Chondrocyte (in vitro differentiated cells): Measurements from ENCODE around the gene PRSS33. TPM values are rescaled to one million over a fixed set of nuclear protein-coding genes. Genes with fewer than 3 reads are reported as not detected.

Experiments used
- DNase-seq: peaks from one replicate; pipeline ENCODE4 v3.0.0; 2021; ENCODE audit warnings: mixed read lengths, low spot score
- H3K27ac Mint-ChIP-seq: one replicate; pipeline ENCODE4 v1.8.0; 2021; ENCODE audit warnings: mild to moderate bottlenecking, moderate library complexity, mixed read lengths; ENCODE audit not compliant: unreplicated experiment
- H3K27me3 Mint-ChIP-seq: 2 replicates; pipeline ENCODE4 v1.8.0; 2021; ENCODE audit warnings: low read depth, mixed read lengths
- H3K36me3 Mint-ChIP-seq: 2 replicates; pipeline ENCODE4 v1.8.0; 2021; ENCODE audit warnings: low read depth, mixed read lengths
- H3K4me1 Mint-ChIP-seq: 2 replicates; pipeline ENCODE4 v1.8.0; 2021; ENCODE audit warnings: low read depth, mild to moderate bottlenecking, mixed read lengths
- H3K4me3 Mint-ChIP-seq: one replicate; pipeline ENCODE4 v1.8.0; 2021; ENCODE audit warnings: mild to moderate bottlenecking, moderate library complexity, mixed read lengths; ENCODE audit not compliant: unreplicated experiment
- H3K9me3 Mint-ChIP-seq: 2 replicates; pipeline ENCODE4 v1.8.0; 2021; ENCODE audit warnings: low read depth, mixed read lengths
- total RNA-seq: library from RNA; stranded (reverse); gene quantifications from 3 replicates; pipeline ENCODE4 v1.2.1, GENCODE V29; 2021
- TF ChIP-seq, protein P1 (sequence below): fragments of 200-600 bp; sonication (generic); IDR thresholded peaks from 2 replicates; pipeline ENCODE4 v1.5.0; 2021; ENCODE audit warnings: antibody characterized with exemption, mild to moderate bottlenecking, moderate library complexity

PRSS33 gene
- total RNA-seq, 1 donor from 2014 or later = not detected

DNA sequence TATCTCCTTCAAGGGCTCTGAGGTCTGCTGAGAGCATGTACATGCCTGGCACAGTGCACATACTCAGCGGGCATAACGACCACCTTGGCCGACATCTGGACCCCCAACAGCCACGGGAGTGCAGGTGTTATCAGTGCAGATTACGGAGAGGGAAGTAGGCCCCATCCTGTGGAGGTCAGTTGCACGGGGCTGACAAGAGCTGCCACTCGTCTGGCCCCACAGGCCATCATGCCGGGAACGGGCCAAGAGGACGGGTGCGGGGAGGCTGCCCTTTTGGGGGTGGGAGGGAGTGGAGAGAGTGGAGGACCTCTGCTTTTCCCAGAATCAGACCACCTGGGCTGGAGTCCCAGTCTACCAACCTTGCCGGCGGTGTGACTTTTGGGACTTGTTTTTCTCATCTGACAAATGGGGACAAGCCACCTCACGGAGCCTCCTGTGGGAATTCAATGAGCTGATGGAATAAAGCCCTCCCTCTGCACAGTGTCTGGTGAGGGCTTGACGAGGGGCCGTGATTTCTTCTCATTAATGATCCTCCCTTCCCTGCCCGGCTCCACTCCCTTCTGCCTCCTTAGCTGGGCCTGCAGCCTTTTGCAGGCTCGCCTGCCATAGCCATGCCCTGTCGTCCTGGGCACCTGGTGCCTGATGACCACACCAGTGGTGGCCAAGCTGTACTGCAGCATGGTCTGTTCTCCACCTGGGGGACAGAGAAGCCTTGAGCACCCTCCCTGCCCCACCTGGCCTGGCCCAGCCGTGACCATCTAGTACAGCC is 4.6 kb downstream of the PRSS33 start:
- peaks cover 3% of the 10 kb centered on the region for H3K27me3 Mint-ChIP-seq
- H3K9me3 Mint-ChIP-seq = no peaks in the 10 kb centered on the region
- no peaks in the 10 kb centered on the region for H3K36me3 Mint-ChIP-seq
- peak; percentile 82 for DNase-seq
- H3K27ac Mint-ChIP-seq = no peak overlapping the region
- TF ChIP-seq, protein P1, sequence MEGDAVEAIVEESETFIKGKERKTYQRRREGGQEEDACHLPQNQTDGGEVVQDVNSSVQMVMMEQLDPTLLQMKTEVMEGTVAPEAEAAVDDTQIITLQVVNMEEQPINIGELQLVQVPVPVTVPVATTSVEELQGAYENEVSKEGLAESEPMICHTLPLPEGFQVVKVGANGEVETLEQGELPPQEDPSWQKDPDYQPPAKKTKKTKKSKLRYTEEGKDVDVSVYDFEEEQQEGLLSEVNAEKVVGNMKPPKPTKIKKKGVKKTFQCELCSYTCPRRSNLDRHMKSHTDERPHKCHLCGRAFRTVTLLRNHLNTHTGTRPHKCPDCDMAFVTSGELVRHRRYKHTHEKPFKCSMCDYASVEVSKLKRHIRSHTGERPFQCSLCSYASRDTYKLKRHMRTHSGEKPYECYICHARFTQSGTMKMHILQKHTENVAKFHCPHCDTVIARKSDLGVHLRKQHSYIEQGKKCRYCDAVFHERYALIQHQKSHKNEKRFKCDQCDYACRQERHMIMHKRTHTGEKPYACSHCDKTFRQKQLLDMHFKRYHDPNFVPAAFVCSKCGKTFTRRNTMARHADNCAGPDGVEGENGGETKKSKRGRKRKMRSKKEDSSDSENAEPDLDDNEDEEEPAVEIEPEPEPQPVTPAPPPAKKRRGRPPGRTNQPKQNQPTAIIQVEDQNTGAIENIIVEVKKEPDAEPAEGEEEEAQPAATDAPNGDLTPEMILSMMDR = no peak
- H3K4me1 Mint-ChIP-seq = peaks cover 10% of the 10 kb centered on the region
- no peak overlapping the region for H3K4me3 Mint-ChIP-seq

DNA sequence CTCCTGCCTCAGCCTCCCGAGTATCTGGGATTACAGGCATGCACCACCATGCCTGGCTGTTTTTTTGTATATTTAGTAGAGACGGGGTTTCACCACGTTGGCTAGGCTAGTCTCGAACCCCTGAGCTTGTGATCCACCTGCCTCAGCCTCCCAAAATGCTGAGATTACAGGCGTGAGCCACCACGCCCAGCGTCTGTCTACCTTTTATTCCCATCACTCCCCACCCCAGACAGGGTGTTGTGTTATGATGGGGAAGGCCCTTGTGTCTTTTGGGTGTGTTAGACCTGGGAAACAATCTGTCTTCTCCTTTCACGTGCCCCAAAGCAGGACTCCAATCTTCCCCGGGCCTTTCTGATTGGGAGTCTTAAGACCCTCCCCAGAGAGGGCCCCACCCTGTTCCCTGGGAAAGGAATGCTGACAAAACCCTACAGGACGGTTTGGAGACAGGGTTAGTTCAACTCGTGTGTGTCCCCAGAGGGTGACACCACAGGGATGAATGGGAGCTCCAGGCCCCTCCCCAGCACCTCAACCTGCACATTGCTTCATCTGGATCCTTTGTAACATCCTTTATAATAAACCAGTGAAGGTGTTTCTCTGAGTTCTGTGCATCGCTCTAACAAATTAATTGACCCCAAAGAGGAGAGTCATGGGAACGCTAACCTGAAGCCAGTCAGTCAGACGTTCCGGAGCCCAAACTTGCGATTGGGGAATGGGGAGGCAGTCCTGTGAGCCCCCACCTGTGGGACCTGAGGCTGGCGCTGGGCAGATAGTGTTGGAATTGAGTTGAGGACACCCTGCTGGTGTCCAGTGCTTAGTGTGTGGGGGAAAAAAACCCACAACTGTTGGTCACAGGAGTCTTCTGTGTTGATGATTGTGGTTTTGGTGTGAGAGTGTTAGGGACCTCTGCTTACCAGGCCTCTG is 7.1 kb downstream of the PRSS33 start:
- TF ChIP-seq, protein P1 = no peak
- DNase-seq = peak; percentile 42
- Mint-ChIP-seq H3K27me3 (no peaks in the 10 kb centered on the region), H3K4me1 (peaks cover 23% of the 10 kb centered on the region), H3K9me3 (no peaks in the 10 kb centered on the region), H3K27ac (no peak overlapping the region), H3K36me3 (no peaks in the 10 kb centered on the region), H3K4me3 (no peak overlapping the region)

DNA sequence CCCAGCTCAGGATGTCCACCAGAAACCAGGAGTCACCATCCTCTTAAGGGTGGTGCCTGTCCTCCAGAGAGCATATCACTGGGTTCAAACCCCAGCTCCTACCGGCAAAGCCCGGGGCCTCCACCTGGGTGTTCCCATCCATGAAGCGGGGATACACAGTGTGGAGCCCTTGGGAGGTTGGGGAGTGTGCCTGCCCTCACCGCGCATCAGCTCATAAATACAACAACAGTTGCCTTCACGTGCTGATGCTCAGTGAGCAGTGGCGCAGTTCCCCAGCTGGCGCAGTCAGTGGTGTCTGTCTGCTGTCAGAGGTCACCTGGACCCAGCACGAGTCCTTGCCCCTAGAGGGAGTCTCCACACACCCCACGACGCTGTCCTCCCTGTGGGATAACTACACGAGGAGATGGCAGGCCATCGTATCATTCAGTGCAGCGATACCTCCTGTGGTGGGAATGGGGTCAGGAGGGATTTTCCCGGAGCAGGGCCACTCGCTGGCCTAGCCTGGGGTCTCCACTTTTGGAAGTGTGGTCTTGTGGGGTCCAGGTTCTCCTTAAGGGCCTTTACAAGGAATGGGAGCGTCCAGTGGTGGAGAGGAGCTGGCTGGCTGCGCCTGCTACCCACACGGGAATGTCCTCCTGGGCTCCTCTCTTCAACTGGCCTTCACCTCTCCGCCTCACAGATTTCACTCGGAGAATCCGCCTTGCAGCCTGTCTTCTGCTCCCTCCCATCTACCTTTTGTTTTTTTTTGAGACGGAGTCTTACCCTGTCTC is 8.0 kb downstream of the PRSS33 start:
- TF ChIP-seq, protein P1 = no peak
- no peaks in the 10 kb centered on the region for H3K36me3 Mint-ChIP-seq
- DNase-seq = no peak
- H3K27me3 Mint-ChIP-seq = no peaks in the 10 kb centered on the region
- H3K4me1 Mint-ChIP-seq = peaks cover 30% of the 10 kb centered on the region
- H3K27ac Mint-ChIP-seq = no peak overlapping the region
- no peaks in the 10 kb centered on the region for H3K9me3 Mint-ChIP-seq
- no peak overlapping the region for H3K4me3 Mint-ChIP-seq

DNA sequence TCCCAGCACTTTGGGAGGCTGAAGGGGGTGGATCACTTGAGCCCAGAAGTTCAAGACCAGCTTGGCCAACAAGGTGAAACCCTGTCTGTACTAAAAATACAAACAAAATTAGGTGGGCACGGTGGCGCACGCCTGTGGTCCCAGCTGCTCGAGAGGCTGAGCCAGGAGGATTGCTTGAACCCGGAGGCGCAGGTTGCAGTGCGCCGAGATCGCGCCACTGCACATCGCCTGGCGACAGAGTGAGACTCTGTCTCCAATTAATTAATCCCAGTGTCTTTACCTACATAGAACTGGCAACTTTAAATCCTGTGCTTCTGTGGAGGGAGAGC is 8.8 kb downstream of the PRSS33 start:
- H3K27me3 Mint-ChIP-seq = no peaks in the 10 kb centered on the region
- TF ChIP-seq, protein P1 = no peak
- H3K36me3 Mint-ChIP-seq = no peaks in the 10 kb centered on the region
- H3K4me3 Mint-ChIP-seq = peak overlapping the region; percentile 87
- peak overlapping the region; percentile 95 for H3K27ac Mint-ChIP-seq
- no peak for DNase-seq
- no peaks in the 10 kb centered on the region for H3K9me3 Mint-ChIP-seq
- H3K4me1 Mint-ChIP-seq = peaks cover 30% of the 10 kb centered on the region
